Measurements from ENCODE around the gene PRKCB.

DNA sequence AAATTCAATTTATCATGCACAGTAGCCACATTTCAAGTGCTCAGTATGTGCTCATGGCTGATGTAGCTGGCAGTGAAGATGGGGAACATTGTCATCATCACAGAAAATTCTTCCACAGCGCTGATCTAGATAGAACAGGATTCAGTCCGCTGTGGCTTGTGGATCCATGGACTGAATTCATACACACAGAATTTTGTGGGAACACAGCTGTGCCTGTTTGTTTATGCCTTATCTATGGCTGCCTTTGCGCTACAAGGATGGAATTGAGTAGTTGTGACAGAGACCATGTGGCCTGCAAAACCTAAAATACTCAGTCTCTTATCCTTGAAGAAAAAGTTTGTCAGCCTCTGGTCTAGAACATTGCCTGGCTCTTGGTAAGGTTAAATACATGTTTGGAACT, 128.4 kb downstream of the PRKCB start:
- TF ChIP-seq, protein P1, sequence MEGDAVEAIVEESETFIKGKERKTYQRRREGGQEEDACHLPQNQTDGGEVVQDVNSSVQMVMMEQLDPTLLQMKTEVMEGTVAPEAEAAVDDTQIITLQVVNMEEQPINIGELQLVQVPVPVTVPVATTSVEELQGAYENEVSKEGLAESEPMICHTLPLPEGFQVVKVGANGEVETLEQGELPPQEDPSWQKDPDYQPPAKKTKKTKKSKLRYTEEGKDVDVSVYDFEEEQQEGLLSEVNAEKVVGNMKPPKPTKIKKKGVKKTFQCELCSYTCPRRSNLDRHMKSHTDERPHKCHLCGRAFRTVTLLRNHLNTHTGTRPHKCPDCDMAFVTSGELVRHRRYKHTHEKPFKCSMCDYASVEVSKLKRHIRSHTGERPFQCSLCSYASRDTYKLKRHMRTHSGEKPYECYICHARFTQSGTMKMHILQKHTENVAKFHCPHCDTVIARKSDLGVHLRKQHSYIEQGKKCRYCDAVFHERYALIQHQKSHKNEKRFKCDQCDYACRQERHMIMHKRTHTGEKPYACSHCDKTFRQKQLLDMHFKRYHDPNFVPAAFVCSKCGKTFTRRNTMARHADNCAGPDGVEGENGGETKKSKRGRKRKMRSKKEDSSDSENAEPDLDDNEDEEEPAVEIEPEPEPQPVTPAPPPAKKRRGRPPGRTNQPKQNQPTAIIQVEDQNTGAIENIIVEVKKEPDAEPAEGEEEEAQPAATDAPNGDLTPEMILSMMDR (IDR thresholded peaks at IDR 0.05), result no peak
- TF ChIP-seq POLR2AphosphoS5 (IDR thresholded peaks at IDR 0.05) (no peak), EP300 (IDR thresholded peaks at IDR 0.05) (no peak), POLR2A (IDR thresholded peaks at IDR 0.05) (no peak)

Measured in gastroesophageal sphincter (tissue), 3 donors.